ENCODE results near the gene RBFOX1.

DNA sequence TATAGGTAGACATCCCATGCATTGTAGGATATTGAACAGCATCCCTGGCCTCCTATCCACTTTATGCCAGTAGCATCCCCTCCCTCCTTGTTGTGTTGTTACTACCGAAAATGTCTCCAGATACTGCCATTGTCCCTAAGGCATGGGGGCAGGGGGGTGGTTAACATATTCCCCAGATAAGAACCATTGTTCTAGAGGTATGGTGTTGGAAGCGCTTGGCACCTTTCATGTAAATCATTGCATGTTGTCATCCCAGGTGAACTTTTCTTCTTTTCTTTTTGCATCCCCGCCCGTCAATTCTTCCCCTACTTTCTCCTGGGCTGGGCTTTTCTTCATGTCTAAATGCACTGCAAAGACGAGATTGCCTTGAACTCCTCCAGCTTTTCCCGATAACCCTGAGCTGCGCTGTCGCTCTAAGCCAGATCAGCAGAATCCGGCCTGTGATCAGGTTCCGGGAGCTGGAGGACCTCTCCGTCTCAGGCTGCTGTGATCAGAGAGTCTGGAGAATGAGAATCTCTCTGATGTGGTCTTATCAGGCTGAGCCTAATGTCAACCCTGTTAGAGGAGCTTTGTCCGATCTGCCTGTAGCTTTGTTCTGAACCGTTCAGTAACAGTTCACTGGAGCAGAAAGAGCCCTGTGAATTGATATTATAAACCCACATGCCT is 76.2 kb downstream of the RBFOX1 start:
- TF ChIP-seq POLR2A (IDR thresholded peaks at IDR 0.05) = no peak
- TF ChIP-seq CTCF (IDR thresholded peaks at IDR 0.05) = no peak
- TF ChIP-seq EP300 (IDR thresholded peaks at IDR 0.05) = no peak
